Stimulated activated CD8-positive, alpha-beta memory T cell treated with anti-CD3 and anti-CD28 coated beads, Interleukin-7, amount 100 ng/mL, for 48 hours (primary cell): ENCODE measurements around the gene DST.

Experiments
- DNase-seq, 2 donors: peaks; one replicate each; pipeline ENCODE4 v3.0.0-alpha.2; 2020; ENCODE audit warnings: low read depth in 1 of 2; ENCODE audit errors: extremely low read depth in 1 of 2

DST gene

DNA sequence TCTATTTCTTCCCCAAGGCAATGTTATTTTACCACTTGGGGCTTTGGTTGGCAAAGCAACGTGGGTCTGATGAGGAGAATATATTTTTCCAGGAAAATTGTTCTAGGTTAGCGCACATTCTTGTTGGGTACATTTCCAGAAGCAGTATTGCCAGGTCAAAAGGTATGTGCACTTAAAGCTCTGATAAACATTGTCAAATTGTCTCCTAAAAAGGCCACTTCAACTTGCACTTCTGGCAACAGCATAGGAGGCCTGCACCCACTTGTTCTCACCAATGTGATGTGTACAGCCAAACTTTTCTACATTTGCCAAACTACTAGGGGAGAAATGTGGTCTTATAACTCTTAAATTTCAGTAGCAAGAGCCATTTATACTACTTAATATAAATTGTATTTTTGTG lies 197.8 kb downstream of the DST start:
- no peak for DNase-seq

- no peak for DNase-seq
Observed at GRCh38 chr6:56440551-56440981, 202.1 kb downstream of the DST start.

DNA sequence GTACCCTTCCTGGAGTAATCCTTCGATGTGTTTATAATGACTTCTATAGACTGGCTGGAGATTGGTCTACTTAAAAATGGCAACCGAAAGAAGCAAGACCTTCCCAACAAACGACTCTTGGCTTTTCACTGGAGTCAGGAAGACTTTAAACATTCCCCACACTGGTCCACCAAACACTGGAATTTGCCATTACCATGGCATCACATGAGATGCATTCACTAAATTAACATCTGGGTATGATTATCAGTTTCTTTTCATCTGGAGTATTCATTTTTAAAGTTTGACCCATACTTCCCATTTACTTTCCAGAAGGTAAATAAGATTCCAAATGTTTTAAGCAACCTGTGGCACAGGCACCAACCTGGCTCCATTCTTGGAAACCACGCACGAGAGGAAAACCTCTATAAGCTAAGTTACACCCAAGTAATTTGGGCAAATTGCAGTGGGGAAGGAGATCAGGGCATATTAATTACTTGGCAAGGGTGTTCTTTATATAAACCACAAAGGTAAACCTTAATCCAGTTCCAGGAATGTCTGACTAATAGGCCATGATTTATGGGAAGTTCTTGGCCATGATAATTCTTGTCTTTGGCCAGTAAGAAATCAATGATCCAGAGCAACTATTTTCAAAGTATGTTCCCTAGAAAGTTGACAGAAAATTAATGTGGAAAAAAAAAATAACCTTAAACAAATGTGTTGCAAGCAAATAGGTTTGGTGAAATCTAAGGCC lies 205.4 kb downstream of the DST start:
- no peak for DNase-seq

DNA sequence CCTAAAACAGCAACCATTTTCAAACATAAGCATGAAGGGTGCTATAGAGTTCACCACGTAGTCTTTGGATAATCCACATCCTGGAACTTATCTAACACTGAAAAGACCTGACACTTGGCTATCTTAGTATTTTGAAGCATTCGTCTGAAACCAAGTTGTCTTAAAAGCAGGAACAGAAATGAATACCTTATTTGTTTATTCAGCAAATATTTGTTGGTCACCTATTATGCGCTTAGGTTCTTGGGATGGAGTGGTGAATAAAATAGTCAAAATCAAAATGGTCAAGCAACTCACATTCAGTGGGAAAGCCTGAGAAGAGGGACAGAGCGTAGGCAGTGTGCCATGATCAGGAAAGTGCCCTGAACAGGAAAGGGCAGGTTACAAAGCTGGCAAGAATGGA lies 206.9 kb downstream of the DST start:
- DNase-seq, result no peak

DNA sequence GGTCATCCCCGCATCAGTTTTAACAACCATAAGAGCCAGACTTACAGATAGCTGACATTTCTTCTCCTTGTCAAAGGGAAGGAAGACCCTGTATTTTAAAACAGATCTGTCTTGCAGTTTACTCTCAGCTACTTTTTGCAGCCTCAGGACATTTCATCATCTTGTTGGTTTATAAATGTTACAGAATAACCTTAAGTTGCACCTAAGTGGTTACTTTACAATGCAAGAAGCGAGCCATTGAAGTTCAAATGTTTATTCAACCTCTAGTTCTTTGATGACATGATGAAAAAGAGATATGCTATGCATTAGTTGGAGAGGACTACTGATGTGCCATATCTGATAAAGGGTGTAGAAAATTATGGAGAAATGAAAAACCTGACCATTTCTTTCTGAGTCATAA lies 207.4 kb downstream of the DST start:
- no peak for DNase-seq

DNA sequence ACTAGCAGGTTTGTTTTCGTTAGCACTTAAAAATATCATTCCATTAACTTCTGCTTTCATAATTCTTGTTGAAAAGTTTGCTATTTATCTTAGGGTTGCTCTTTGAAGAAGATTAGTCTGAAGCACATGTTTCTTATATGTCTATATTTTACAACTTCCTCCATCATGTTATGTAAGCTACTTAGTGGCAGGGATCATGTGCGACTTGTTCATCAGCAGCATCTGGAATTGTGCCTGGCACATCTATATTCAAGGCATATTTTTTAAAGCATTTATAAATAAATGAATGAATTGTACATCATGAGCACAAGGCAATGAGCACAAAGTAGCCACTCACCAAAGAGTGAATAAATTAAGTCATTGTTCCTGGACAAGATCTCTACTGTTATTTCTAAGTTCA lies 208.1 kb downstream of the DST start:
- DNase-seq, result no peak

DNA sequence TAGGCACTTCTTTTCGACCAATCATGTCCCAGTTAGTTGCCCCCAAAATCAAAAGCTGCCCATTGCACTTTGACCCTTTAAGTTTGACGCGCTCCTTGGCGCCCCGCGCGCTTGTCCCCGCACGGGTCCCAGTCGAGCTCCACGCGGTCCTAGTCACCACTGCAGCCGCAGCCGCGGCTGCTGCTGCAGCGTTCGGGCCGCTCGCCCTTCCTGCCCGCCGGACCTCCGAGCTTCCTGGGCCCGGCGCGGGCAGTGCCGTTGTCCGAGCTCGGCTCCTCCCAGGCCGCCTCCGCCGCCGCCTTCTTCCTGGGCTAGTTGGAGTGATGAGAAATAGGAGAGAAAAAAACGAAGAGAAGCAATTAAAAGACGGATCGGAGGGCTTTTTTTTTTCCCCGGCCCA lies 209.6 kb downstream of the DST start:
- DNase-seq, result no peak

- no peak for DNase-seq
Observed at GRCh38 chr6:56432194-56432593, 210.5 kb downstream of the DST start.

- no peak for DNase-seq
Observed at GRCh38 chr6:56430629-56431600, 211.8 kb downstream of the DST start.

DNA sequence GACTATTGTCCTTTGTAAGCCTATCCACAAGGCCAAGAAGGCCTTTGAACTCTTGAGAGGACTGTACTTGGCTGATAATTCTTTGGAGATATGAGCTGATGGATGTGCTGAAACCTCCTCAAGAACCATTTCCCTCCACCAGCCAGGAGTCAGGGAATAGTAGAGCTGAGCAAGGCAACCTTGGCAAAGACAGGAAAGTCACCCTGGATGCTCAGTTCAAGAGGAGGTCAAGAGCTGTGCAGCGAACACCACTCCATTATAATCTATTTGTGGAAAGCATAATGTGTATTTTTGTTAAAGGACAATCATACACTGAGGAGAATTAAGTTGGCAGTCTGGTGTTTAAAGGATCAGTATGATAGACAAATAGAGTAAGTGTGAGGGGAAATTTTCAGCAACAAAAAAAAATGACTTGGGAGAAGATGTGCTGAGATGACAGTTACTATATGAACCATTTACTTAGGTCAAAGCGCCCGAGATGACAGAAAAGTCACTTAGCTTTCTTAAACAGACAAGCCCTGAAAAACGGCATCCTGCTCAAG lies 218.1 kb downstream of the DST start:
- DNase-seq, result no peak

GRCh38 chr6:56424064-56424463 lies 218.6 kb downstream of the DST start:
- DNase-seq, result no peak

DNA sequence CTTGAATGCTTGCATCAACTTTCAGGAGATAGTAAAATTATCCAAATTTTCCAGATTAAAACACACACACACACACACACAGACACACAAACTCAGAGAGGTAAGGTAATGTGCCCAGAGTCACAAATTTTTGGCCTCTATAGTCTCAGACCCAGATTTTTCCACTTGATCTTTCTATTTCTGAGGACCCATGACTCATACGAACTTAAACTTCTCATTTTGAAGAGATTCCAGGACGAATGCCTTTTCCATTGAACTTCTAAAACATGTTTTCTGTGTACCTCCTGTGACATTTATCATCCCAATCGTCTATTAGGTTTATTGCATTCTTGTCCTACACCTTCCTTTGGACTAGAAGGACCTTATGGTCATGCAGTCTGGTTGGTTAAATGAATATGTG lies 222.4 kb downstream of the DST start:
- no peak for DNase-seq

GRCh38 chr6:56419191-56419590 lies 223.5 kb downstream of the DST start:
- no peak for DNase-seq

DNA sequence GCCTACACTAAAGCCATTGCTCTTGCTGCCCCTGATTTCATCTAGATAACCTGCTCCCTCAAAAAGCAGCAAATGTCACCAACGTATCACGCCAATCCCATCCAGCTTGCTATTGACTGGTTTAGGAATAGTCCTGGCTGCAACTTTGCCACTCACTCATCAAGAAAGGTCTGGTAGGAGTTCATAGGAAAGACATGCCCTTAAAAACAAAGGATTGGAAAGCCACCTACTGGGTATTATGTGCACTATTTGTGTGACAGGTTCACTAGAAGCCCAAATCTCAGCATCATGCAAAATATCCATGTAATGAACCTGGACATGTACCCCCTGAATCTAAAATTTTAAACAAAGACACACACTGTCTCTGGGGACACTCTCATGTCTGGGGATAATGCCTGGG lies 224.9 kb downstream of the DST start:
- no peak for DNase-seq

- no peak for DNase-seq
Observed at GRCh38 chr6:56416247-56416646, 226.4 kb downstream of the DST start.

DNA sequence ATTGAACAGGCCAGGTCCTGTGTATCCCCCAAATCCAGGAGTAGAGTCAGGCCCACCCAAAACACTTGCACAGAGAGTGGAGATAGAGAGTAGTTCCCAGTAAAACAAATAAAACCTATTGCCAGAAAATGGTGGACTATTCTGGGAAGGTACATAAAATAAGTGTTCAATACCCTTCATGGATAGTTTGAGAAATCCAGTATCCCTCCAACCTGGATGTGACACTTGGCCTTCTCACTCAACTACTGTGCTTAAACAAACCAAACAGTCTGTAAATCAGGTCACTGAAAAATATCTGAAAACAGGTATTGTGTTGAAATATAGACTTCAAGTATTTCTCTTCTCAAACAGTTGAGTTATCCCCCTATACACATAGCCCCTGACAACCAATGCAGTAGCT lies 233.7 kb downstream of the DST start:
- DNase-seq, result no peak
